Activated T-helper 9 cell treated with anti-CD3 and anti-CD28 coated beads, Interleukin-2, amount 50 U/mL, for 16 hours (primary cell): ENCODE results near the gene CEP350.

ENCODE experiments used
- DNase-seq: peaks from one replicate; pipeline ENCODE4 v3.0.0-alpha.2; 2020; ENCODE audit warnings: low read depth

Gene CEP350

GRCh38 chr1:180156631-180157091 is 202.1 kb downstream of the CEP350 start:
- no peak for DNase-seq

- no peak for DNase-seq
Measured at GRCh38 chr1:180157108-180157507, 202.5 kb downstream of the CEP350 start.

- DNase-seq = no peak
Measured at GRCh38 chr1:180157576-180158057, 203.0 kb downstream of the CEP350 start.

GRCh38 chr1:180158149-180159147 is 203.8 kb downstream of the CEP350 start:
- no peak for DNase-seq

- no peak for DNase-seq
Measured at GRCh38 chr1:180160357-180160756, 205.7 kb downstream of the CEP350 start.

- no peak for DNase-seq
Measured at GRCh38 chr1:180163041-180163440, 208.4 kb downstream of the CEP350 start.
